Ishikawa (cell line): Measurements from ENCODE around the gene ABCC3.

Experiments used
- CEBPB ChIP-seq: IDR thresholded peaks from 2 replicates; pipeline ENCODE4 v1.6.1; 2012
- CREB1 ChIP-seq: IDR thresholded peaks from 2 replicates; pipeline ENCODE4 v1.6.1; 2012; ENCODE audit warnings: low read depth
- EGR1 ChIP-seq: IDR thresholded peaks from 2 replicates; pipeline ENCODE4 v1.6.1; 2012
- EP300 ChIP-seq: IDR thresholded peaks from 2 replicates; pipeline ENCODE4 v1.6.1; 2012; ENCODE audit warnings: borderline replicate concordance
- FOXM1 ChIP-seq: IDR thresholded peaks from 2 replicates; pipeline ENCODE4 v1.6.1; 2012; ENCODE audit warnings: low read depth, borderline replicate concordance
- NFIC ChIP-seq: IDR thresholded peaks from 2 replicates; pipeline ENCODE4 v1.6.1; 2012
- RAD21 ChIP-seq: IDR thresholded peaks from 2 replicates; pipeline ENCODE4 v1.6.1; 2012; ENCODE audit warnings: low read depth
- TAF1 ChIP-seq: IDR thresholded peaks from 2 replicates; pipeline ENCODE4 v1.6.1; 2012; ENCODE audit warnings: low read depth, mild to moderate bottlenecking
- TCF12 ChIP-seq: IDR thresholded peaks from 2 replicates; pipeline ENCODE4 v1.6.1; 2012; ENCODE audit warnings: low read depth
- TEAD4 ChIP-seq: IDR thresholded peaks from 2 replicates; pipeline ENCODE4 v1.6.1; 2012
- YY1 ChIP-seq: IDR thresholded peaks from 2 replicates; pipeline ENCODE4 v1.6.1; 2012; ENCODE audit warnings: low read depth
- ZBTB7A ChIP-seq: IDR thresholded peaks from 2 replicates; pipeline ENCODE4 v1.6.1; 2012; ENCODE audit warnings: low read depth
- TF ChIP-seq, protein P1 (sequence below): IDR thresholded peaks from 2 replicates; pipeline ENCODE4 v1.6.1; 2012
- TF ChIP-seq, protein P2 (sequence below): IDR thresholded peaks from 2 replicates; pipeline ENCODE4 v1.6.1; 2012
- TF ChIP-seq, protein P3 (sequence below): IDR thresholded peaks from 2 replicates; pipeline ENCODE4 v1.6.1; 2012; ENCODE audit warnings: low read depth, mild to moderate bottlenecking

ABCC3 gene

DNA sequence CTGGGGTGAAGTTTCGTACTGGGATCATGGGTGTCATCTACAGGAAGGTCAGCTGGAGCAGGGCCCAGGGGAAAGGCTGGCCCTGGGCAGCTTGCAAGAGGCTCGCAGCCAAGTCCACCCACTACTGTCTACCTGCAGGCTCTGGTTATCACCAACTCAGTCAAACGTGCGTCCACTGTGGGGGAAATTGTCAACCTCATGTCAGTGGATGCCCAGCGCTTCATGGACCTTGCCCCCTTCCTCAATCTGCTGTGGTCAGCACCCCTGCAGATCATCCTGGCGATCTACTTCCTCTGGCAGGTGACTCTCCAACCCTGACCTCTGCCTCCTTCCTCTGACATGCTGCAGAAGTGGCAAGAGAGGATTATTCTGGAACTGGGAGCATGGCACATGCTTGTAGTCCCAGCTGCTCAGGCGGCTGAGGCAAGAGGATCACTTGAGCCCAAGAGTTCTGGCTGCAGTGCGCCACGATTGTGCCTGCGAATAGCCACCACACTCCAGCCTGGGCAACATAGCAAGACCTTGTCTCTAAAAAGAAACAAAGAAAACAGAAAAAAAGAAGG lies 29.2 kb downstream of the ABCC3 start:
- TF ChIP-seq TCF12, result no peak
- TF ChIP-seq ZBTB7A, result no peak
- TF ChIP-seq TEAD4, result no peak

DNA sequence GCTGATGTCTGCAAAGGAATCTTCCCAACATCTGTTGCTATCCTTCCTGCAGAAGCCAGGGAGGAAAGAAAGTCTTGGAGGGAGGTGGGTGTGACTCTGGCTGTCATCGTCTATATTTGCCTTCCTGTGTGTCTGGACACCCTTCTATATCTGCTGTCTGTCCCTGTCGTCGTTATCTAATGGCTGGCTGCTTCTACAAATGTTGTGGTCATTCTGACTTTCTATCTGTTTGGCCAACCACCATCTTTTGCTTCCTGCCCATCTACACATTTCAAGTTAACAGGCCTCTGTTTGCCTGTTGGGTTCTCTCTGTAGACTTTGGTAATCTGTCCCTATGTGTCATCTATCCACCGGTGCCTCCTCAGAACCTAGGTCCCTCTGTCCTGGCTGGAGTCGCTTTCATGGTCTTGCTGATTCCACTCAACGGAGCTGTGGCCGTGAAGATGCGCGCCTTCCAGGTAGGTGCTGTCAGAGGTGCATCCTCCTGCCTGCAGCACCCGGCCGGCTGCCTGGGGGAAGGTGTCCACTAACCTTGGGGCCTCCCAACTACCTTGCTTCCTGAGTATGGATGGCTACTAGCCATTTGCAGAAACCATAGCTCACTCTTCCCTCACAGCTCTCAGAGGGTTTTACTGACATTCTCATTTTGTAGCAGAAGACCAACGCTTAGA lies 30.2 kb downstream of the ABCC3 start:
- TF ChIP-seq TEAD4, result no peak
- no peak for TF ChIP-seq TAF1
- TF ChIP-seq FOXM1, result no peak
- TF ChIP-seq CEBPB, result no peak
- TF ChIP-seq EP300, result no peak
- TF ChIP-seq, protein P1, sequence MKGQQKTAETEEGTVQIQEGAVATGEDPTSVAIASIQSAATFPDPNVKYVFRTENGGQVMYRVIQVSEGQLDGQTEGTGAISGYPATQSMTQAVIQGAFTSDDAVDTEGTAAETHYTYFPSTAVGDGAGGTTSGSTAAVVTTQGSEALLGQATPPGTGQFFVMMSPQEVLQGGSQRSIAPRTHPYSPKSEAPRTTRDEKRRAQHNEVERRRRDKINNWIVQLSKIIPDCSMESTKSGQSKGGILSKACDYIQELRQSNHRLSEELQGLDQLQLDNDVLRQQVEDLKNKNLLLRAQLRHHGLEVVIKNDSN, result no peak
- TF ChIP-seq YY1, result no peak
- TF ChIP-seq NFIC, result no peak
- TF ChIP-seq, protein P2, sequence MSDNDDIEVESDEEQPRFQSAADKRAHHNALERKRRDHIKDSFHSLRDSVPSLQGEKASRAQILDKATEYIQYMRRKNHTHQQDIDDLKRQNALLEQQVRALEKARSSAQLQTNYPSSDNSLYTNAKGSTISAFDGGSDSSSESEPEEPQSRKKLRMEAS, result no peak

DNA sequence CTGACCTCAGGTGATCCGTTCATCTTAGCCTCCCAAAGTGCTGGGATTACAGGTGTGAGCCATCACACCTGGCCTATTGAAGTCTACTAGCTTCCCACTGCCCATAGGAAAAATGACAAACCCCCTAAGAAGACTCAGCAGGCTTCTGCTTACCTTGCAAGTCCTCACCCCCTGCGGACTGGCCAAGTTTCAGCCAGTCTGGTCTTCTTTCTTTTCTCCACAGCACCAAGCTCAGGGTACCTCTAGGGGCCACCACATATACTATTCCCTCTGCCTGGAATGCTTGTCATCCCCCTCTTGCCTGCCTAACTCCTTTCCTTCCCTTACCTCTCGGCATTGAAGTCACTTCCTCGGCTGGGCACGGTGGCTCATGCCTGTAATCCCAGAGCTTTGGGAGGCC lies 31.2 kb downstream of the ABCC3 start:
- TF ChIP-seq ZBTB7A, result no peak
- TF ChIP-seq EGR1, result no peak
- TF ChIP-seq TEAD4, result no peak
- TF ChIP-seq NFIC, result no peak

DNA sequence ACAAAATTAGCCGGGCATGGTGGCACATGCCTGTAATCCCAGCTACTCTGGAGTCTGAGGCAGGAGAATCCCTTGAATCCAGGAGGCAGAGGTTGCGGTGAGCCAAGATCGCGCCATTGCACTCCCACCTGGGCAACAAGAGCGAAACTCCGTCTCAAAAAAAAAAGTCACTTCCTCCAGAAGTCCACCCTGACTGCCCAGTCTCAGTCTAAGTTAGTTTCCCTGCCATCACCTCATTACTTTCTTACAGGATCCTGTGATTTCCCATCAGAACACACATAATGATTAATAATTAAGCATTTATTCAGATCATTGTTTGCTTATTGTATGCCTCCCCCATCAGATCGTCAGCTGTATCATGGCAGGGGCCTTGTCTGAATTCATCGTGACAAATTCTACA lies 31.6 kb downstream of the ABCC3 start:
- TF ChIP-seq YY1 (no peak), RAD21 (no peak), CEBPB (no peak), CREB1 (no peak), EGR1 (no peak), TAF1 (no peak), NFIC (no peak)
- TF ChIP-seq, protein P3, sequence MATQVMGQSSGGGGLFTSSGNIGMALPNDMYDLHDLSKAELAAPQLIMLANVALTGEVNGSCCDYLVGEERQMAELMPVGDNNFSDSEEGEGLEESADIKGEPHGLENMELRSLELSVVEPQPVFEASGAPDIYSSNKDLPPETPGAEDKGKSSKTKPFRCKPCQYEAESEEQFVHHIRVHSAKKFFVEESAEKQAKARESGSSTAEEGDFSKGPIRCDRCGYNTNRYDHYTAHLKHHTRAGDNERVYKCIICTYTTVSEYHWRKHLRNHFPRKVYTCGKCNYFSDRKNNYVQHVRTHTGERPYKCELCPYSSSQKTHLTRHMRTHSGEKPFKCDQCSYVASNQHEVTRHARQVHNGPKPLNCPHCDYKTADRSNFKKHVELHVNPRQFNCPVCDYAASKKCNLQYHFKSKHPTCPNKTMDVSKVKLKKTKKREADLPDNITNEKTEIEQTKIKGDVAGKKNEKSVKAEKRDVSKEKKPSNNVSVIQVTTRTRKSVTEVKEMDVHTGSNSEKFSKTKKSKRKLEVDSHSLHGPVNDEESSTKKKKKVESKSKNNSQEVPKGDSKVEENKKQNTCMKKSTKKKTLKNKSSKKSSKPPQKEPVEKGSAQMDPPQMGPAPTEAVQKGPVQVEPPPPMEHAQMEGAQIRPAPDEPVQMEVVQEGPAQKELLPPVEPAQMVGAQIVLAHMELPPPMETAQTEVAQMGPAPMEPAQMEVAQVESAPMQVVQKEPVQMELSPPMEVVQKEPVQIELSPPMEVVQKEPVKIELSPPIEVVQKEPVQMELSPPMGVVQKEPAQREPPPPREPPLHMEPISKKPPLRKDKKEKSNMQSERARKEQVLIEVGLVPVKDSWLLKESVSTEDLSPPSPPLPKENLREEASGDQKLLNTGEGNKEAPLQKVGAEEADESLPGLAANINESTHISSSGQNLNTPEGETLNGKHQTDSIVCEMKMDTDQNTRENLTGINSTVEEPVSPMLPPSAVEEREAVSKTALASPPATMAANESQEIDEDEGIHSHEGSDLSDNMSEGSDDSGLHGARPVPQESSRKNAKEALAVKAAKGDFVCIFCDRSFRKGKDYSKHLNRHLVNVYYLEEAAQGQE, result no peak
- TF ChIP-seq, protein P1, result no peak

DNA sequence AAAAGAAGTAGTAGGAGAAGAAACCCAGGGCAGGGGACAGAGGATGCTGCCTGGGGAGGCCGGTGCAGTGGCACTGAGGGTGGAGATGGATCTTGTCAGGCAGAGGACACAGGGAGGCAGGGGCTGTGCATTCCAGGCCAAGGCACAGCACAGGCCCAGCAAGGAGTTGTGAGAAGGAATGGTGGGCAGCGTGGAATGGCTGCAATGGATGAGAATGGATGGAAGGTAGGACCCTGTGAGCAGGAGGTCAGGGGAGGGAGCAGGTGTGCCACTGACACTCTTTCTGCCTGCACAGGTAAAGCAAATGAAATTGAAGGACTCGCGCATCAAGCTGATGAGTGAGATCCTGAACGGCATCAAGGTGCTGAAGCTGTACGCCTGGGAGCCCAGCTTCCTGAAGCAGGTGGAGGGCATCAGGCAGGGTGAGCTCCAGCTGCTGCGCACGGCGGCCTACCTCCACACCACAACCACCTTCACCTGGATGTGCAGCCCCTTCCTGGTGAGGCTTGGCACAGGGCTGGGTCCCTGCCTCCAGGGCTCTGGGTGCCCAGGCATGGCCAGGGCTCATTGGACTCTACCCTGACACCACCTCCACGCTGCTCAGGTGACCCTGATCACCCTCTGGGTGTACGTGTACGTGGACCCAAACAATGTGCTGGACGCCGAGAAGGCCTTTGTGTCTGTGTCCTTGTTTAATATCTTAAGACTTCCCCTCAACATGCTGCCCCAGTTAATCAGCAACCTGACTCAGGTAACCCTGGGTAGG lies 32.8 kb downstream of the ABCC3 start:
- TF ChIP-seq TAF1 (no peak), EGR1 (no peak), NFIC (no peak)
- TF ChIP-seq, protein P2, result no peak
- TF ChIP-seq, protein P1, result no peak

DNA sequence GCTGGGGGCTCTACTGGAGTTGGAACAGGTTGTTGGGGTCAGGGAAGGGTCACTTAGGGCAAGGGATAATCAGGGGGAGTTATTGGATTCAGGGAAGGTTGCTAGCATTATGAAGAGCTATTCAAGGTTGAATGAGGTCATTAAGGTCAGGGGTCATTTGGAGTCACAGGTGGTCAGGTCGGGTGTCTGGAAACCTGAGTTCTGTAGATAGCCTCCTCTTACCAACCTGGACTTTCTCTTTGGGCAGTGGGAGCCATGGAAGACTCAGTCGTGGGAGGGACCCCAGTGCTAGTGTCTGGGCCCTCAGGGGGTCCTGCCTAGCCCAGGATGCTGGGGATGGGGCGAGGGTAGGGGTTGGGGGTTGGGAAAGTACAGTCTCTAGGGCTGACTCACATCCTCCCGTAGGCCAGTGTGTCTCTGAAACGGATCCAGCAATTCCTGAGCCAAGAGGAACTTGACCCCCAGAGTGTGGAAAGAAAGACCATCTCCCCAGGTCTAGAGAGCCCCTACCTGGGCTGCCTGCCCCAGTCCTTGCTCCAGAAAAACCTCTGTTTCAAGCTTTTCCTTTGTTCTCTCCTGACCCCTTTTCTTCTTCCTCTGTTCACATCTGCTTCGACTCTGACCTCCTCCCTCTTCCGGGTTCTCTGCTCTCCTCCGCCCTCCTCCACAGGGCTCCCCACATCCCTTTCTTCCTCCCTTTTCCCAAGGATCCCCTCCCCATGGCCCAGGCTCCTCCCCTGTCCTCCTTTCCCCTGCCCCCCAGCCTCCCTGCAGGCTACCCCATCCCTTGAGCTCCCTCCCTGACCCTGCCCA lies 33.5 kb downstream of the ABCC3 start:
- TF ChIP-seq YY1, result no peak
- TF ChIP-seq, protein P3, result no peak
- no peak for TF ChIP-seq EP300
- TF ChIP-seq, protein P2, result no peak
- no peak for TF ChIP-seq TCF12
- no peak for TF ChIP-seq CEBPB
- TF ChIP-seq ZBTB7A, result no peak
- TF ChIP-seq NFIC, result no peak
- no peak for TF ChIP-seq EGR1
- TF ChIP-seq TAF1, result no peak
- no peak for TF ChIP-seq TEAD4
- no peak for TF ChIP-seq RAD21
- TF ChIP-seq FOXM1, result no peak
- no peak for TF ChIP-seq CREB1
